SK-N-SH treated with all-trans-retinoic acid at 6 μM for 48 hours (cell line): Measurements from ENCODE around the gene ITGB3BP.

Experiments used
- ARNTL ChIP-seq: fragments of 450-650 bp; formaldehyde crosslinking; IDR thresholded peaks from 2 replicates; pipeline ENCODE4 v1.5.0; 2020; ENCODE audit warnings: low read depth, mild to moderate bottlenecking, moderate library complexity, borderline replicate concordance
- GLIS3 ChIP-seq: fragments of 250-450 bp; sonication (Bioruptor Pico); IDR thresholded peaks from 2 replicates; pipeline ENCODE4 v1.5.0; 2020; ENCODE audit warnings: mild to moderate bottlenecking, moderate library complexity
- ISL1 ChIP-seq: fragments of 250-450 bp; sonication (Bioruptor Pico); IDR thresholded peaks from 2 replicates; pipeline ENCODE4 v2.1.2; 2022; ENCODE audit warnings: mild to moderate bottlenecking, moderate library complexity
- OSR1 ChIP-seq: fragments of 250-450 bp; sonication (Bioruptor Pico); IDR thresholded peaks from 2 replicates; pipeline ENCODE4 v1.8.0; 2022; ENCODE audit warnings: moderate library complexity, mild to moderate bottlenecking, inconsistent platforms
- TOX ChIP-seq: fragments of 250-450 bp; sonication (Bioruptor Pico); IDR thresholded peaks from 2 replicates; pipeline ENCODE4 v1.8.0; 2021; ENCODE audit warnings: mild to moderate bottlenecking, moderate library complexity, borderline replicate concordance
- ZFP30 ChIP-seq: fragments of 450-650 bp; formaldehyde crosslinking; IDR thresholded peaks from 2 replicates; pipeline ENCODE4 v1.5.0; 2022; ENCODE audit warnings: mild to moderate bottlenecking, moderate library complexity
- ZNF70 ChIP-seq: fragments of 450-650 bp; formaldehyde crosslinking; IDR thresholded peaks from 2 replicates; pipeline ENCODE4 v1.5.0; 2020; ENCODE audit warnings: mild to moderate bottlenecking, moderate library complexity
- TF ChIP-seq, protein P1 (sequence below): fragments of 250-450 bp; sonication (Bioruptor Pico); IDR thresholded peaks from 2 replicates; pipeline ENCODE4 v1.8.0; 2020; ENCODE audit warnings: mild to moderate bottlenecking, moderate library complexity, borderline replicate concordance

DNA sequence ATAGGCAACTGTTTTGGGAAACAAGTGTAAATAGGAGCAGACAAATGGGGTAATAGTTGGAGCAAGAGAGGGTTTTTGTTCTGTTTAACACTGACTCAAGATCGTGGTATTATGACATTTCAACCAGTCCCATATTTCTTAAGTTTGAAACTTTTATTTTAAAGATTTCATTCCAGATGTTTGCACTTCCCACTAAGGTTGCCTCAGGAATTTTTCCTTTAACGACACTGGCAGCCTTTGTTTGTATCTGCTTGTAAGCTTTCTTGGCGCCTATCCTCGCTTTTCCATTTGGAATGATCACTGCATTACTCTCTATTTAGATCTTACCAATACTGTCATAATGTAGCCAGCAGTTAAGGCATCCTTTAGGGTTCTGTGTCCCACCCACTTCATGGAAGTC is 87.9 kb downstream of the ITGB3BP start:
- no peak for TF ChIP-seq OSR1 (CRISPR knock-in tag)
- TF ChIP-seq ISL1 (CRISPR knock-in tag) = no peak
- no peak for TF ChIP-seq TOX (CRISPR knock-in tag)
- TF ChIP-seq GLIS3 = no peak
- TF ChIP-seq ZFP30 = no peak
- TF ChIP-seq, protein P1, sequence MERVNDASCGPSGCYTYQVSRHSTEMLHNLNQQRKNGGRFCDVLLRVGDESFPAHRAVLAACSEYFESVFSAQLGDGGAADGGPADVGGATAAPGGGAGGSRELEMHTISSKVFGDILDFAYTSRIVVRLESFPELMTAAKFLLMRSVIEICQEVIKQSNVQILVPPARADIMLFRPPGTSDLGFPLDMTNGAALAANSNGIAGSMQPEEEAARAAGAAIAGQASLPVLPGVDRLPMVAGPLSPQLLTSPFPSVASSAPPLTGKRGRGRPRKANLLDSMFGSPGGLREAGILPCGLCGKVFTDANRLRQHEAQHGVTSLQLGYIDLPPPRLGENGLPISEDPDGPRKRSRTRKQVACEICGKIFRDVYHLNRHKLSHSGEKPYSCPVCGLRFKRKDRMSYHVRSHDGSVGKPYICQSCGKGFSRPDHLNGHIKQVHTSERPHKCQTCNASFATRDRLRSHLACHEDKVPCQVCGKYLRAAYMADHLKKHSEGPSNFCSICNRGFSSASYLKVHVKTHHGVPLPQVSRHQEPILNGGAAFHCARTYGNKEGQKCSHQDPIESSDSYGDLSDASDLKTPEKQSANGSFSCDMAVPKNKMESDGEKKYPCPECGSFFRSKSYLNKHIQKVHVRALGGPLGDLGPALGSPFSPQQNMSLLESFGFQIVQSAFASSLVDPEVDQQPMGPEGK (CRISPR knock-in tag) = no peak
- TF ChIP-seq ARNTL (CRISPR knock-in tag) = no peak
- TF ChIP-seq ZNF70 (CRISPR knock-in tag) = no peak
